H1 (cell line): Measurements from ENCODE around the gene DNAJC2. TPM values are rescaled to one million over a fixed set of nuclear protein-coding genes. Genes with fewer than 3 reads are reported as not detected.

Experiments used
- KDM4A ChIP-seq: IDR thresholded peaks from one replicate; pipeline ENCODE4 v1.7.1; 2012; ENCODE audit warnings: low read depth, mild to moderate bottlenecking, moderate library complexity, low read length, inconsistent platforms; ENCODE audit not compliant: severe bottlenecking
- RAD21 ChIP-seq, 2 experiments: IDR thresholded peaks in 1 of 2; conservative IDR thresholded peaks in 1 of 2; 2 replicates each; pipeline ENCODE4 v1.6.1; 2011; ENCODE audit warnings: low read depth in 2 of 2, low read length in 2 of 2, improper control_type of control experiment in 1 of 2, inconsistent platforms in 1 of 2, mild to moderate bottlenecking in 1 of 2, moderate library complexity in 1 of 2
- polyA plus RNA-seq, 7 experiments: library from polyadenylated mRNA; depleted of rRNA in 3 of 7; stranded (reverse) in 5 of 7; unstranded in 2 of 7; fragments of >200 nt in 5 of 7; fragments of 200-250 nt in 2 of 7; gene quantifications; 1 replicate in 5 of 7; 2 replicates in 1 of 7; 4 replicates in 1 of 7; pipeline versions ENCODE4 v1.2.1 to v1.2.3, GENCODE V29; 2011 to 2013; ENCODE audit warnings: missing spikeins in 2 of 7, mixed read lengths in 2 of 7
- total RNA-seq: library from RNA; stranded (reverse); fragmentation: NEBNext Ultra II Directional; extraction: Animal tissue kit (Norgen Biotek cat#: 25700); gene quantifications from 2 replicates; pipeline ENCODE4 v1.2.1, GENCODE V29; 2021

Gene DNAJC2
- total and polyA plus RNA-seq, 2 of the 8 experiments (the other 6 are each of a cell fraction or from before 2014, with no cell fraction given), result 9.8 to 42.2 TPM

- TF ChIP-seq KDM4A, result no peak
- TF ChIP-seq RAD21 (IDR thresholded peaks at IDR 0.05 in 1 of 2, conservative IDR thresholded peaks at IDR 0.05 in 1 of 2; ENCODE audit: low read depth in 2 of 2, low read length in 2 of 2), result no peak
Observed at GRCh38 chr7:103387242-103387641, 42.7 kb upstream of the DNAJC2 start (continued).
